ENCODE measurements around the gene ARHGAP24. TPM values are rescaled to one million over a fixed set of nuclear protein-coding genes. Genes with fewer than 3 reads are reported as not detected.

Gene ARHGAP24
- total and polyA plus RNA-seq, 10 of the 15 experiments (the other 5 are each of a cell fraction or from before 2014, with no cell fraction given): 0.10 to 4.2 (median 0.52) TPM

DNA sequence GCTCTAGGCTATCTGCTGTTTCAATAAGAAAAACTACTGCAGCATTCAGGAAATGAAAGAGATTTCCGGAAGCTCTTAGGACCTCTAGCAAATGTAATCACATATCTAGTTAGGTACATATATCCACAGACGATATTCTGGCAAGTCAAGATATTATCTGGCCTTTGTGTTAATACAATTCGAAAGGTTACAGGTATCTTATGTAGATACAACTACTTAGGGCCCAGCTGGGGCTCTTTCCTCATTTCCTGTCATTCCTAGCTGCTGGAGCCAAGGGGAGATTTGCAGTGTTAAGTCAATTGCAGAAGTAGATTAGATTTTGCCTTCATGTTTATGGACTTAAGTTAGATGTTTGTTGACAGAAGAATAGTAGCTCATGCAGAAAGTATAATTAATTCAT lies 299.5 kb downstream of the ARHGAP24 start:
- intact Hi-C loops (cut with micrococcal nuclease; ENCODE audit: unreplicated experiment): no loop called here
- FAIRE-seq: no peak

More for the DNA sequence above, 299.5 kb downstream of the ARHGAP24 start:
- ChIA-PET CTCF (no interaction called here), RAD21 (ENCODE audit: unreplicated experiment) (no interaction called here), POLR2A (no interaction called here), SMC1A (ENCODE audit: uncharacterized antibody, unreplicated experiment) (interaction anchor here (1.0 to 1.4 kb wide), 2 partner anchors 13 to 34 kb away, joined by 4 to 5 read pairs; no protein-coding TSS in a partner anchor)
- no peak overlapping the region for H3K9ac ChIP-seq (ENCODE audit: control insufficient read depth, insufficient read depth, low read length)
- no peaks in the 10 kb centered on the region for H3K36me3 ChIP-seq (ENCODE audit: control insufficient read depth in 2 of 2, insufficient read depth in 2 of 2, low read length in 1 of 2)
- H3K79me2 ChIP-seq (ENCODE audit: control insufficient read depth, insufficient read depth, low read length): no peaks in the 10 kb centered on the region
- no peaks in the 10 kb centered on the region; a peak in 1 of 4 replicates for H3K27me3 ChIP-seq (replicated peaks in 1 of 2; ENCODE audit: control insufficient read depth in 2 of 2, insufficient read depth in 2 of 2, low read length in 1 of 2)
- no TSS peak for BruUV-seq (replicated peaks)
- H3K4me3 ChIP-seq: no peak overlapping the region
- peaks cover 4% of the 10 kb centered on the region; the same call in 1 of the 2 replicates for H3K4me1 ChIP-seq (ENCODE audit: control insufficient read depth, insufficient read depth, low read length)
- TF ChIP-seq, protein P1, sequence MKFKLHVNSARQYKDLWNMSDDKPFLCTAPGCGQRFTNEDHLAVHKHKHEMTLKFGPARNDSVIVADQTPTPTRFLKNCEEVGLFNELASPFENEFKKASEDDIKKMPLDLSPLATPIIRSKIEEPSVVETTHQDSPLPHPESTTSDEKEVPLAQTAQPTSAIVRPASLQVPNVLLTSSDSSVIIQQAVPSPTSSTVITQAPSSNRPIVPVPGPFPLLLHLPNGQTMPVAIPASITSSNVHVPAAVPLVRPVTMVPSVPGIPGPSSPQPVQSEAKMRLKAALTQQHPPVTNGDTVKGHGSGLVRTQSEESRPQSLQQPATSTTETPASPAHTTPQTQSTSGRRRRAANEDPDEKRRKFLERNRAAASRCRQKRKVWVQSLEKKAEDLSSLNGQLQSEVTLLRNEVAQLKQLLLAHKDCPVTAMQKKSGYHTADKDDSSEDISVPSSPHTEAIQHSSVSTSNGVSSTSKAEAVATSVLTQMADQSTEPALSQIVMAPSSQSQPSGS (IDR thresholded peaks at IDR 0.05; ENCODE audit: low read length): no peak
- no peak for TF ChIP-seq CBFB (IDR thresholded peaks at IDR 0.05; ENCODE audit: low read depth)
- TF ChIP-seq MYC (IDR thresholded peaks at IDR 0.05; ENCODE audit: insufficient read depth, insufficient read length, insufficient replicate concordance, low read length, severe bottlenecking): no peak
- no peak for TF ChIP-seq PBX3 (IDR thresholded peaks at IDR 0.05; ENCODE audit: insufficient replicate concordance, low read depth, low read length)
- TF ChIP-seq STAT1 (conservative IDR thresholded peaks at IDR 0.05): no peak
- TF ChIP-seq ETV6 (conservative IDR thresholded peaks at IDR 0.05 in 1 of 2, IDR thresholded peaks at IDR 0.05 in 1 of 2; ENCODE audit: borderline replicate concordance in 1 of 2, low read depth in 1 of 2): no peak
- TF ChIP-seq YBX1 (IDR thresholded peaks at IDR 0.05): no peak
- WGBS (ENCODE audit: insufficient coverage, insufficient replicate concordance, low lambda C conversion rate, missing lambda C conversion rate): 50% methylated on average over 3 of the region's 3 CpGs
- ATAC-seq: no peak
- H3K9me3 ChIP-seq (replicated peaks; ENCODE audit: control insufficient read depth, insufficient read depth, low read length): no peaks in the 10 kb centered on the region
- H3K27ac ChIP-seq (ENCODE audit: control insufficient read depth, insufficient read depth): no peak overlapping the region
- DNase-seq (ENCODE audit: low read depth, low spot score): no peak
- in situ Hi-C loops (cut with MboI): no loop called here
- H2AFZ ChIP-seq (ENCODE audit: control insufficient read depth, low read depth, low read length): no peak overlapping the region
- H3K4me2 ChIP-seq (ENCODE audit: control insufficient read depth, insufficient read depth): no peak overlapping the region
- no peaks in the 10 kb centered on the region for H4K20me1 ChIP-seq (ENCODE audit: control insufficient read depth, insufficient read depth)
